Keratinocyte (primary cell): Measurements from ENCODE around the gene PARD3B.

Experiments
- CTCF ChIP-seq, 3 experiments: IDR thresholded peaks in 1 of 3; conservative IDR thresholded peaks in 1 of 3; optimal IDR thresholded peaks in 1 of 3; 2 replicates in 2 of 3; 3 replicates in 1 of 3; pipeline versions ENCODE3 to v1.5.1; 2011; ENCODE audit warnings: low read length in 3 of 3, mild to moderate bottlenecking in 3 of 3, moderate library complexity in 2 of 3, control low read depth in 1 of 3, inconsistent platforms in 1 of 3; ENCODE audit not compliant: insufficient read depth in 2 of 3; ENCODE audit errors: extremely low read depth in 1 of 3
- EZH2 ChIP-seq: IDR thresholded peaks from one replicate; pipeline ENCODE4 v1.6.1; 2012; ENCODE audit warnings: inconsistent platforms, mild to moderate bottlenecking, low read length, moderate library complexity

DNA sequence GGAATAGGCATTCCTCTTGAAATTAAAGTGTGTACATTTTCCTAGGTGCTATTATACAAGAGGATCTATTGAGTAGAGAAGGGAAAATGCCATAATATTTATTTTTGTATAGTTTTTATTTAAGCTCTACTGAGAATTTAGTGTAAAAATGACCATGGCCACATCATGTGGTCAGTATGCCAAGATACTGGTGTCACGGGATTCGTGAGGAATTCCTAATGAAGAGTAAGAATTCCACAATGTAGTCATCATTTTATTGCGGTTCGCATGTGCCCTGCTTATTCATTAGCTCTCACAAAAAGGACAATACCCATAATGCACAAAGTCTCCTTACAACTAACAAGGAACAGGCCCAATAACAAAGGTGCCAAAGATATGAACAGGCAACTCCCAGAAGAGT, 39.3 kb upstream of the PARD3B start:
- TF ChIP-seq CTCF (optimal IDR thresholded peaks at IDR 0.05 in 1 of 3, IDR thresholded peaks at IDR 0.05 in 1 of 3, conservative IDR thresholded peaks at IDR 0.05 in 1 of 3; ENCODE audit: extremely low read depth in 1 of 3, insufficient read depth in 2 of 3, low read length in 3 of 3), result no peak
- no peak for TF ChIP-seq EZH2
